Endothelial cell of umbilical vein (primary cell): Measurements from ENCODE around the gene PLA2G2E. TPM values are rescaled to one million over a fixed set of nuclear protein-coding genes. Genes with fewer than 3 reads are reported as not detected.

Source experiments
- BruUV-seq: library from RNA; stranded (reverse); fragments of 400-500 nt; replicated peaks from 2 replicates; lab custom pipeline; 2021; lab: Mats Ljungman, UMichigan
- CTCF ChIA-PET: fragments of 300-600, 350-600 bp; sonication (Branson Sonifier 250); formaldehyde crosslinking; loops from one replicate; lab custom pipeline; 2021; ENCODE audit warnings: antibody characterized with exemption, inconsistent platforms; lab: Charles Lee
- POLR2A ChIA-PET: fragments of 300-600, 350-600 bp; sonication (Branson Sonifier 250); formaldehyde crosslinking; loops from one replicate; lab custom pipeline; 2021; ENCODE audit warnings: antibody characterized with exemption, inconsistent platforms; lab: Charles Lee
- DNase-seq: peaks from one replicate; pipeline ENCODE4 v3.0.0-alpha.2; 2011; ENCODE audit warnings: low read depth, low spot score
- FAIRE-seq: peaks from 2 replicates; lab custom pipeline; 2011; peaks lifted over from hg19 to GRCh38; lab: Jason Lieb, UNC
- H2AFZ ChIP-seq: 2 replicates; pipeline ENCODE4 v1.6.0; 2012; ENCODE audit warnings: low read depth, low read length, control low read depth, inconsistent platforms
- H3K27ac ChIP-seq: 2 replicates; pipeline ENCODE4 v1.5.1; 2011; ENCODE audit warnings: low read depth, mild to moderate bottlenecking, control low read depth, low read length, moderate library complexity; ENCODE audit not compliant: insufficient read depth
- H3K27me3 ChIP-seq, 2 experiments: 2 replicates each; pipeline versions ENCODE4 v1.6.0 to v1.6.1; 2011; ENCODE audit warnings: low read length in 2 of 2, mixed read lengths in 1 of 2; ENCODE audit not compliant: control insufficient read depth in 2 of 2, insufficient read depth in 2 of 2
- H3K36me3 ChIP-seq, 2 experiments: 2 replicates in 1 of 2; 3 replicates in 1 of 2; pipeline ENCODE4 v1.5.1; 2011; ENCODE audit warnings: low read length in 2 of 2, mild to moderate bottlenecking in 1 of 2, moderate library complexity in 1 of 2; ENCODE audit not compliant: control insufficient read depth in 2 of 2, insufficient read depth in 2 of 2; ENCODE audit errors: extremely low read depth in 1 of 2
- H3K4me1 ChIP-seq: 3 replicates; pipeline ENCODE4 v1.5.1; 2011; ENCODE audit warnings: mild to moderate bottlenecking, low read length; ENCODE audit not compliant: control insufficient read depth, insufficient read depth; ENCODE audit errors: extremely low read depth
- H3K4me2 ChIP-seq: 2 replicates; pipeline ENCODE4 v1.6.1; 2011; ENCODE audit warnings: low read length, control low read depth, mixed read lengths; ENCODE audit not compliant: insufficient read depth
- H3K4me3 ChIP-seq, 3 experiments: fragments of 200-600 bp in 1 of 3; sonication (generic), shearing (Covaris generic) in 1 of 3; replicated peaks in 1 of 3; 2 replicates each; pipeline ENCODE4 v1.5.1; 2011 to 2016; ENCODE audit warnings: control low read depth in 3 of 3, low read length in 3 of 3, mild to moderate bottlenecking in 2 of 3, inconsistent platforms in 1 of 3, low read depth in 1 of 3, moderate library complexity in 1 of 3; ENCODE audit not compliant: insufficient read depth in 1 of 3
- H3K79me2 ChIP-seq: 2 replicates; pipeline ENCODE4 v1.6.0; 2012; ENCODE audit warnings: low read length, inconsistent platforms; ENCODE audit not compliant: control insufficient read depth, insufficient read depth
- H3K9ac ChIP-seq: replicated peaks from 2 replicates; pipeline ENCODE3; 2011; ENCODE audit warnings: low read length, control low read depth; ENCODE audit not compliant: insufficient read depth; ENCODE audit errors: extremely low read depth
- H3K9me1 ChIP-seq: replicated peaks from 3 replicates; pipeline ENCODE4 v1.6.0; 2011; ENCODE audit warnings: mild to moderate bottlenecking, low read length; ENCODE audit not compliant: control insufficient read depth, insufficient read depth; ENCODE audit errors: extremely low read depth
- H3K9me3 ChIP-seq: replicated peaks from 2 replicates; pipeline ENCODE4 v1.5.1; 2012; ENCODE audit warnings: low read length, inconsistent platforms; ENCODE audit not compliant: control insufficient read depth, insufficient read depth
- H4K20me1 ChIP-seq: replicated peaks from 2 replicates; pipeline ENCODE3; 2011; ENCODE audit warnings: mild to moderate bottlenecking, low read length; ENCODE audit not compliant: control insufficient read depth, insufficient read depth; ENCODE audit errors: extremely low read depth
- CTCF ChIP-seq, 2 donors: IDR thresholded peaks; 1 replicate in 1 of 2; 2 replicates in 1 of 2; pipeline ENCODE4 v1.5.1; 2011; ENCODE audit warnings: low read length in 2 of 2, mild to moderate bottlenecking in 2 of 2, moderate library complexity in 2 of 2, control low read depth in 1 of 2, inconsistent platforms in 1 of 2, low read depth in 1 of 2; ENCODE audit not compliant: insufficient read depth in 1 of 2; ENCODE audit errors: extremely low read depth in 1 of 2
- EZH2 ChIP-seq: IDR thresholded peaks from 2 replicates; pipeline ENCODE4 v1.6.1; 2012; ENCODE audit warnings: borderline replicate concordance, low read depth, mild to moderate bottlenecking, moderate library complexity, low read length, inconsistent platforms; ENCODE audit not compliant: severe bottlenecking
- FOS ChIP-seq: IDR thresholded peaks from 2 replicates; pipeline ENCODE4 v1.6.1; 2011; ENCODE audit warnings: mild to moderate bottlenecking, low read length, moderate library complexity, borderline replicate concordance; ENCODE audit not compliant: insufficient read depth
- GATA2 ChIP-seq: IDR thresholded peaks from 2 replicates; pipeline ENCODE4 v1.7.0; 2011; ENCODE audit warnings: low read depth, mild to moderate bottlenecking, moderate library complexity, mixed read lengths, low read length; ENCODE audit not compliant: insufficient read length, insufficient read depth
- JUN ChIP-seq: IDR thresholded peaks from 2 replicates; pipeline ENCODE4 v1.6.1; 2011; ENCODE audit warnings: borderline replicate concordance, low read depth; ENCODE audit not compliant: insufficient read length, insufficient read depth
- MAX ChIP-seq: IDR thresholded peaks from 2 replicates; pipeline ENCODE4 v1.6.1; 2011; ENCODE audit not compliant: insufficient read depth, insufficient read length
- MYC ChIP-seq: IDR thresholded peaks from one replicate; pipeline ENCODE4 v1.6.1; 2011; ENCODE audit warnings: mild to moderate bottlenecking, low read depth, low read length
- POLR2A ChIP-seq: IDR thresholded peaks from 2 replicates; pipeline ENCODE4 v1.6.1; 2012; ENCODE audit warnings: low read depth, mild to moderate bottlenecking, control low read depth, low read length
- POLR2AphosphoS5 ChIP-seq: IDR thresholded peaks from 2 replicates; pipeline ENCODE4 v1.6.1; 2012; ENCODE audit warnings: low read depth, mild to moderate bottlenecking, control low read depth, low read length, moderate library complexity; ENCODE audit not compliant: insufficient read depth
- dilution Hi-C: fragments of 300-500 bp; cut with MboI; formaldehyde crosslinking; loops from one replicate; pipeline ENCODE4 v1.15.0; 2019; ENCODE audit warnings: low sequenced_read_pairs; ENCODE audit not compliant: extremely low pct_ligation_motif_present
- intact Hi-C: fragments of 100-400 bp; cut with micrococcal nuclease; formaldehyde crosslinking; loops from one replicate; pipeline ENCODE4 v1.10.0; 2022
- polyA plus RNA-seq, 4 experiments: library from polyadenylated mRNA; depleted of rRNA in 3 of 4; stranded (reverse) in 3 of 4; unstranded in 1 of 4; fragments of >200 nt; gene quantifications; 2 replicates each; pipeline versions ENCODE4 v1.2.1 to v1.2.3, GENCODE V29; 2011 to 2012; ENCODE audit warnings: missing spikeins in 1 of 4
- total RNA-seq: library from RNA; stranded (reverse); gene quantifications from 2 replicates; pipeline ENCODE4 v1.2.3, GENCODE V29; 2021

The PLA2G2E gene
- total and polyA plus RNA-seq, 2 donors (not counting 3 experiments of a cell fraction or from before 2014, with no cell fraction given), result not detected

GRCh38 chr1:19954059-19954458 lies 30.6 kb upstream of the PLA2G2E start:
- ChIA-PET POLR2A (no interaction called here), CTCF (no interaction called here)
- Histone ChIP-seq H2AFZ (no peak overlapping the region), H3K4me2 (no peak overlapping the region), H3K27me3 (peaks cover 0 to 3% of the 10 kb centered on the region in 2 experiments), H3K4me3 (no peak overlapping the region), H3K9me3 (no peaks in the 10 kb centered on the region), H3K36me3 (no peaks in the 10 kb centered on the region), H3K79me2 (no peaks in the 10 kb centered on the region), H3K9ac (no peak overlapping the region), H3K4me1 (no peaks in the 10 kb centered on the region), H3K9me1 (no peaks in the 10 kb centered on the region), H4K20me1 (no peaks in the 10 kb centered on the region), H3K27ac (no peak overlapping the region)
- no TSS peak for BruUV-seq
- dilution Hi-C loops (no loop called here), intact Hi-C loops (no loop called here)
- TF ChIP-seq MYC (no peak), GATA2 (no peak), EZH2 (no peak), MAX (no peak), POLR2A (no peak), JUN (no peak)
- FAIRE-seq, result no peak
- DNase-seq, result no peak

GRCh38 chr1:19949016-19949415 lies 25.6 kb upstream of the PLA2G2E start:
- Histone ChIP-seq H3K4me1 (peaks cover 3% of the 10 kb centered on the region), H3K9ac (no peak overlapping the region), H3K4me3 (no peak overlapping the region), H3K27ac (no peak overlapping the region), H3K4me2 (no peak overlapping the region), H3K9me1 (no peaks in the 10 kb centered on the region), H3K27me3 (no peaks in the 10 kb centered on the region), H3K79me2 (no peaks in the 10 kb centered on the region), H4K20me1 (no peaks in the 10 kb centered on the region), H2AFZ (peak overlapping the region; percentile 73), H3K36me3 (no peaks in the 10 kb centered on the region), H3K9me3 (no peaks in the 10 kb centered on the region)
- no TSS peak for BruUV-seq
- FAIRE-seq, result peak; percentile 84
- no peak for TF ChIP-seq CTCF (IDR thresholded peaks at IDR 0.05; ENCODE audit: extremely low read depth in 1 of 2, insufficient read depth in 1 of 2, low read depth in 1 of 2, low read length in 2 of 2)
- no peak for TF ChIP-seq MAX
- peak; percentile 61 for TF ChIP-seq POLR2AphosphoS5
- peak; percentile 23 for TF ChIP-seq MYC
- TF ChIP-seq GATA2, result no peak
- TF ChIP-seq POLR2A, result no peak
- peak; percentile 87 for TF ChIP-seq FOS
- peak; percentile 59 for TF ChIP-seq JUN
- TF ChIP-seq EZH2, result no peak
- DNase-seq, result peak; percentile 77
- intact Hi-C loops (no loop called here), dilution Hi-C loops (no loop called here)
- POLR2A ChIA-PET, result no interaction called here
- CTCF ChIA-PET, result interaction anchor here (0.6 to 1.5 kb wide), 5 partner anchors 10 to 264 kb away, joined by 3 to 4 read pairs (median 3); no protein-coding TSS in a partner anchor
